ENCODE measurements around the gene MED16. TPM values are rescaled to one million over a fixed set of nuclear protein-coding genes. Genes with fewer than 3 reads are reported as not detected.

Gene MED16
- total RNA-seq, 2 donors from 2014 or later = 29.4 to 33.6 TPM

GRCh38 chr19:916645-917322 lies 23.8 kb upstream of the MED16 start:
- DNase-seq (ENCODE audit: low spot score) = no peak
- intact Hi-C loops (cut with DNase I) = loop anchor here in 1 of 2 donors (5.0 kb wide), 1 partner anchor 149 kb away; no protein-coding TSS in a partner anchor

- intact Hi-C loops (cut with DNase I) = no loop called here
- peak; percentile 95 for DNase-seq (ENCODE audit: low spot score)
Observed at GRCh38 chr19:913080-913748, 20.2 kb upstream of the MED16 start, which contains the start of gene R3HDM4. Gene R3HDM4 (minus strand): TSS chr19:913219. CDS start chr19:913157, 62 bp downstream.

GRCh38 chr19:912181-913079 lies 19.4 kb upstream of the MED16 start:
- intact Hi-C loops (cut with DNase I) = no loop called here
- no peak for DNase-seq (ENCODE audit: low spot score)

DNA sequence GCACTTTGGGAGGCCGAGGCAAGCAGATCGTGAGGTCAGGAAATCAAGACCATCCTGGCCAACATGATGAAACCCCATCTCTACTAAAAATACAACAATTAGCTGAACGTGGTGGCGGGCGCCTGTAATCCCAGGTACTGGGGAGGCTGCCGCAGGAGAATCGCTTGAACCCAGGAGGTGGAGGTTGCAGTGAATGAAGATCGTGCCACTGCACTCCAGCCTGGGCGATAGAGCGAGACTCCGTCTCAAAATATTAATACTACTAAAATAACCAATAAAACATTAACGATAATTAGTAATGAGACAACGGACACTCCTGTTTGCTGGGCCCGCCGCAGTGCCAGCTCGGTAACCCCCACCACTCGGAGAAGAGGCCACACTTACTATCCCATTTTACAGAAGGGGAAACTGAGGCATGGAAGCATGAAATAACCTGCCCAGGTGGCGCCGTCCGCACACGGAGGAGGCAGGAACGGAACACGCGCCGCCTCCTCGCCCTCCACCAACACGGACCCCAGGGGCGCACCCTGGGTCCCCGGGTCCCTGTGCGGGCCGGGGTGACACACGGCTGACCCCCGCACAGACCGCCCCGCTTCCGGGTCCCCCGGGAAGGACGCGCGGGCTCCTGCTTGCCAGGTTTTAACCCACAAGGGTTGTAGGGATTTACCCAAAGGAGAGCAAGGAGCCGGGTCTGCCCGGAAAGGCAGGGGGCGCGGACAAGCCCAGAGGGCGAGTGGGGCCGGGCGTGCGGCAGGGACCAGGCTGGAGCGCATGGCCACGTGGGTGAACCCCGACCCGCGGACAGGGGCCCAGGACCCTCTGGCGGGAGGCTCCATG lies 18.4 kb upstream of the MED16 start:
- intact Hi-C loops (cut with DNase I) = no loop called here
- no peak for DNase-seq (ENCODE audit: low spot score)

DNA sequence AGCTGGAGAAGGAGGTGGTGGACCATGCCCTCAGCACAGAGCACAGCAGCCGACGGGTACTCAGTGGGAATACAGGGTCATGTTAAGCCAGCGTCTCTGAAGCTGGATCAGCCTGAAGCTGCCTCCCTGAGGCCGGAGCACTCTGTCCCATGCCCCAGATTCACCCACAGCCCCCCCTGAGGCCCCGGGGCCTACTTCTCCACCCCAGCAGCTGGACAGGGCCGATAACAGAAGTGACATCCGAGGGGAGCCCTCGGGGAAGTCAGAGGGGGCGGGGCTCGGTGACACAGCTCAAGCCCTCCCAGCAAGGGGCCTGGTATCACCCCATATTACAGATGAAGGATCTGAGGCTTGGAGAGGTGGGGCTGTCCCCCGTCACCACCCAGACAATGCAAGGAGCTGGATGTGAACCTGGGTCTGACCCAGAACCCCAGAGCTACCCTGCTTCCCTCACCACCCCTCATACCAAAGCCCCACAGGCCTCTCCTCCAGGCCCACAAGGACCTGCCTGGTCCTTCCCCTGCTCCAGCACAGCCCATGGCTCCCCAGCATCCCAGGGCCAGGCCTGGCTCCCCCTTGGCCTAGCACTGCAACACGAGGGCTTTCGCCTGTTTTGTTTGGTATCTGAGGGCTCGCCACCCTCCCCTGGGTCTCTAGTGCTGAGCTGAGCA lies 14.3 kb upstream of the MED16 start:
- DNase-seq (ENCODE audit: low spot score) = no peak
- intact Hi-C loops (cut with DNase I) = no loop called here

- intact Hi-C loops (cut with DNase I) = no loop called here
- DNase-seq (ENCODE audit: low spot score) = no peak
Observed at GRCh38 chr19:906480-906879, 13.5 kb upstream of the MED16 start.

GRCh38 chr19:904545-904944 lies 11.6 kb upstream of the MED16 start:
- no peak for DNase-seq (ENCODE audit: low spot score)
- intact Hi-C loops (cut with DNase I) = no loop called here

GRCh38 chr19:903266-903797 lies 10.3 kb upstream of the MED16 start:
- no peak for DNase-seq (ENCODE audit: low spot score)
- intact Hi-C loops (cut with DNase I) = no loop called here

GRCh38 chr19:902446-903226 lies 9.6 kb upstream of the MED16 start:
- no peak for DNase-seq (ENCODE audit: low spot score)
- intact Hi-C loops (cut with DNase I) = no loop called here

DNA sequence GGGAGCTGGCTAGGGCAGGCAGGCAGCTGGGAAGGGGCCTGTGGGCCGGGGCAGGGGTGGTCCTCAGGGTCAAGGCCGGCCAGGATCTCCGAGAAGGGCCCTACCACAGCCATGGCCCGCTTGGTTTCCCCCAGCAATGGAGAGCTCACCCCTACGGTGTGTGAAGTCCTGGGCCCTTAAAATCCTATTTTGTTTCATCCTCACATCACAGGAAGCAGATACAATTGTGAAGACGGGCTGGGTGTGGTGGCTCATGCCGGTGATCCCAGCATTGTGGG lies 9.0 kb upstream of the MED16 start:
- DNase-seq (ENCODE audit: low spot score) = no peak
- intact Hi-C loops (cut with DNase I) = no loop called here

GRCh38 chr19:901216-902092 lies 8.5 kb upstream of the MED16 start:
- no peak for DNase-seq (ENCODE audit: low spot score)
- intact Hi-C loops (cut with DNase I) = no loop called here

- DNase-seq (ENCODE audit: low spot score) = no peak
- intact Hi-C loops (cut with DNase I) = no loop called here
Observed at GRCh38 chr19:900302-901111, 7.5 kb upstream of the MED16 start.

GRCh38 chr19:900043-900301 lies 7.0 kb upstream of the MED16 start:
- no peak for DNase-seq (ENCODE audit: low spot score)
- intact Hi-C loops (cut with DNase I) = no loop called here

GRCh38 chr19:899336-900042 lies 6.5 kb upstream of the MED16 start:
- intact Hi-C loops (cut with DNase I) = no loop called here
- no peak for DNase-seq (ENCODE audit: low spot score)

GRCh38 chr19:898663-899062 lies 5.7 kb upstream of the MED16 start:
- DNase-seq (ENCODE audit: low spot score) = no peak
- intact Hi-C loops (cut with DNase I) = no loop called here

All from posterior vena cava (tissue), 2 donors.